Measurements from ENCODE around the gene MPIG6B.

MPIG6B gene

DNA sequence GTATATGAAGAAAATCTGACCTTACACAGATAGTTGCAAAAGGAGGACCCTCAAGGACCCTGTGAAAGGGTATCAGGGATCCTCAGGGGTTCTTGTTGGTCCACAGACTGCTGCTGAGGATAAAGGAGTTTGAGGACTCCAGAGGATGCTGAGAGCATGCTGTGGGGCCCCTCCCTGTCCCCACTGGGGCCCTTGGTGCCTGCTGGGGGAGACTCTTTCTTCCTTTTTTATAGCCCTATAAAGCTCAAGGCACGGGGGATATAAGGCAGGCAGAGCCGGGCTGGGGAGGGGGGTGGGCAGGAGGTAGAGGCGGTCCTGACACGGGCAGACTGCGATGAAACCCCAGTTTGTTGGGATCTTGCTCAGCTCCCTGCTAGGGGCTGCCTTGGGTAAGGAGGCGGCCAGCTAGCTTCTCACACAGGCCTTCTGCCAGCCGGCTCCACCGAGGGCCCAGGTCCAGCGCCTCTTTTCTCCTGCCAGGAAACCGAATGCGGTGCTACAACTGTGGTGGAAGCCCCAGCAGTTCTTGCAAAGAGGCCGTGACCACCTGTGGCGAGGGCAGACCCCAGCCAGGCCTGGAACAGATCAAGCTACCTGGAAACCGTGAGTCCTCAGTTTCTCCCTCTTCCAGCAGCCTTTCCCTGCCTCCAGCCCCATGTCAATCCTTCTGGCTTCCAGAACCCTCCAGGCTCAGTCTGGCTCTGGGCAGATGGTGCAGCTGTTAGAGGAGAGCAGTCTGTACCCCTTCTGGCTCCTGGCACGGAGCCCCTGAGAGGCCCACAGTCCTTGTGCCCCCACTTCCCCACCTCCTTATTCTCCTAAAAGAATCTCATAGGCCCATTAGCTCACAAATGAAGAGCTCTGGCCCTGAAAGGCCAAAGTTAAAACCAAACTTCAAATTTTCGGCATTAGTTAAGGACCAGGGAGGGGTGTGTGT, 7.9 kb upstream of the MPIG6B start, which contains the start of gene LY6G6D:
Gene LY6G6D, plus strand, starts transcription at position 327 of the 937 bp plus-strand sequence. Its CDS starts 8 bp downstream, at position 335.
- no peak for DNase-seq (ENCODE audit: low read depth)
- TF ChIP-seq, protein P1, sequence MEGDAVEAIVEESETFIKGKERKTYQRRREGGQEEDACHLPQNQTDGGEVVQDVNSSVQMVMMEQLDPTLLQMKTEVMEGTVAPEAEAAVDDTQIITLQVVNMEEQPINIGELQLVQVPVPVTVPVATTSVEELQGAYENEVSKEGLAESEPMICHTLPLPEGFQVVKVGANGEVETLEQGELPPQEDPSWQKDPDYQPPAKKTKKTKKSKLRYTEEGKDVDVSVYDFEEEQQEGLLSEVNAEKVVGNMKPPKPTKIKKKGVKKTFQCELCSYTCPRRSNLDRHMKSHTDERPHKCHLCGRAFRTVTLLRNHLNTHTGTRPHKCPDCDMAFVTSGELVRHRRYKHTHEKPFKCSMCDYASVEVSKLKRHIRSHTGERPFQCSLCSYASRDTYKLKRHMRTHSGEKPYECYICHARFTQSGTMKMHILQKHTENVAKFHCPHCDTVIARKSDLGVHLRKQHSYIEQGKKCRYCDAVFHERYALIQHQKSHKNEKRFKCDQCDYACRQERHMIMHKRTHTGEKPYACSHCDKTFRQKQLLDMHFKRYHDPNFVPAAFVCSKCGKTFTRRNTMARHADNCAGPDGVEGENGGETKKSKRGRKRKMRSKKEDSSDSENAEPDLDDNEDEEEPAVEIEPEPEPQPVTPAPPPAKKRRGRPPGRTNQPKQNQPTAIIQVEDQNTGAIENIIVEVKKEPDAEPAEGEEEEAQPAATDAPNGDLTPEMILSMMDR (conservative IDR thresholded peaks at IDR 0.05; ENCODE audit: low read depth, low read length): no peak
- H3K4me3 ChIP-seq (ENCODE audit: low read depth, low read length): no peak within 1 kb of the TSS

DNA sequence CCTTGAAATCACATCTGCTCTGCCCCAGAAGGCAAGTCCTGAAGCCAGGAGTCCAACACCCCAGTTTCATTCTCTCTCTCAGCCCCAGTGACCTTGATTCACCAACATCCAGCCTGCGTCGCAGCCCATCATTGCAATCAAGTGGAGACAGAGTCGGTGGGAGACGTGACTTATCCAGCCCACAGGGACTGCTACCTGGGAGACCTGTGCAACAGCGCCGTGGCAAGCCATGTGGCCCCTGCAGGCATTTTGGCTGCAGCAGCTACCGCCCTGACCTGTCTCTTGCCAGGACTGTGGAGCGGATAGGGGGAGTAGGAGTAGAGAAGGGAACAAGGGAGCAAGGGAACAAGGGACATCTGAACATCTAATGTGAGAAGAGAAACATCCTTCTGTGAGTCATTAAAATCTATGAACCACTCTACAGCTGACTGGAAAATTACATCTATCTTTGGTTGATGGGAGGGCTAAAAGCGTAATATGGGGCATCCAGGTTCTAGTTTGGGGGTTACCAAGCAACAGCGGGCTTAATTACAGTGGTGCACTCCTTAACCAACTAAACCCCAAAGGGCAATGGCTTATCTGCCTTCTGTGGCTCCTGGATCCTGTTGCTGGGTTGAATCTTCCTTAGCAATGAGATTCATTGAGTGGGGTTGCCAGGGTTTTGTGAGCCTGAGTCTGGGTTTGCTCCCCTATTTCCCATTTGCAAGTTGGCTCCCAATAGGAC, 5.5 kb upstream of the MPIG6B start:
- H3K4me3 ChIP-seq (ENCODE audit: low read depth, low read length): no peak overlapping the region
- TF ChIP-seq, protein P1 (conservative IDR thresholded peaks at IDR 0.05; ENCODE audit: low read depth, low read length): no peak
- DNase-seq (ENCODE audit: low read depth): no peak

DNA sequence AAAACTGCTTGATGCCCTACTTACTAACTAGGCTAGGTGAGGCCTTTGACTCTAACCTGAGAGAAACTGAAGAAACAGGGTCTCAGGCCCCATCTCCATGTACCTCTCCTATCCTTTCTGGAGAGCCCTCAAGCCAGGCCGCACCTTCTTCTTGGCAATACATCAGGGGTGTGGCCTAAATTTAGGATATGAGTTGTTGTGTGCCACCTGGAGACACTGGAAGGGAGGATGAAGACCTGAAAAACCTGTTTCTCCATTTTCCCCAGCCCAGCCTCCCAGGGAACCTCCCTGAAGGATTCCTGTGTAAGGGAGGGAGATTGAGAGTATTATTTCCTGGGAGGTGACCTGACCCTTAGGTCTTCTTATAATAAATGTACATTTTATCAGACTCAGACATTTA, 4.9 kb upstream of the MPIG6B start:
- TF ChIP-seq, protein P1 (conservative IDR thresholded peaks at IDR 0.05; ENCODE audit: low read depth, low read length): no peak
- H3K4me3 ChIP-seq (ENCODE audit: low read depth, low read length): no peak overlapping the region
- DNase-seq (ENCODE audit: low read depth): no peak

DNA sequence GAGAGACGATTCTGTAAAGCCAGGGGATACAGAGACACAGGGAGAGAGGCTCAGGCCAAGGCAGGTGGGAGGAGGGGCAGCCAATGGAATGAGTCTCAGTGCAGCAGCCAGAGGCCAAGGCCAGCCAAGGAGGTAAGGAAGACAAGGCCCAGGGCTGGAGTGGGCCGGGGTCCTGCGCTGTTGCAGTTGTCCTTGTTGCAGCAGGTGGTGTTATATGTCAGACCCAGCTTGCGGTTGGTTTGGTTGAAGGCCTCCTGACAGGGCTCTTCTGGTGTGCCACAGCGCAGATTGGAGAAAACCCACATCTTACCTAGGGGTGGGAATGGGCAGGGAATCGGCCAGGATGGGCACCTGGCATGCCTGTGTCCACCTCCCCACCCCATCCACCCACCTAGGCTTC, 4.2 kb upstream of the MPIG6B start:
- no peak overlapping the region for H3K4me3 ChIP-seq (ENCODE audit: low read depth, low read length)
- DNase-seq (ENCODE audit: low read depth): no peak
- TF ChIP-seq, protein P1 (conservative IDR thresholded peaks at IDR 0.05; ENCODE audit: low read depth, low read length): no peak

DNA sequence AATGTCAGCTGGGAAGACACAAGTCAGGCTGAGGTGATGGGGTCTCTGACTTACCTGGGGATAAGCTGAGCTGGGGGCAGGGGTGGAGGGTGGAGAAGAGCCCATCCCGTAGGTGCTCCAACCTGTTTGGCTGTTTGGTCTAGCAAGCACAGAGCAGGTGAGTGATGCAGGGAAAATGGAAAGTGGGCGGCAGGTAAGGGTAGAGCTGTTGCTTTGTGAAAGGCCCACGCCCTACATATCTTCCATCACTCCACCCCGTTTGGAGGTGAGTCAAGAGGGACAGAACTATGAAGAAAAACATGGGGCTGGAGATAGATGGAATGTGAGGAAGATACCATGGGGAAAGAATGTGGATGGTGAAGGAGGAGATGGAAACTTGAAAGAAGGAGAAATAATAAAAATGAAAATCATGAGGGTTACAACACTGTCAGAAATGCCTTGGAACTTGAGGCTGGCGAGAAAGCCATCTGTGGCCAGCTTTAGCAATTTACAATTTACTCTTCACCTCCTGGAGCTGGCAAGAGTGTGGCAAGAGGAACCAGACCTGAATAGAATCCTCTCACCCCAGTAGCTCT, 2.9 kb upstream of the MPIG6B start:
- TF ChIP-seq, protein P1 (conservative IDR thresholded peaks at IDR 0.05; ENCODE audit: low read depth, low read length): no peak
- no peak for DNase-seq (ENCODE audit: low read depth)
- no peak overlapping the region for H3K4me3 ChIP-seq (ENCODE audit: low read depth, low read length)

DNA sequence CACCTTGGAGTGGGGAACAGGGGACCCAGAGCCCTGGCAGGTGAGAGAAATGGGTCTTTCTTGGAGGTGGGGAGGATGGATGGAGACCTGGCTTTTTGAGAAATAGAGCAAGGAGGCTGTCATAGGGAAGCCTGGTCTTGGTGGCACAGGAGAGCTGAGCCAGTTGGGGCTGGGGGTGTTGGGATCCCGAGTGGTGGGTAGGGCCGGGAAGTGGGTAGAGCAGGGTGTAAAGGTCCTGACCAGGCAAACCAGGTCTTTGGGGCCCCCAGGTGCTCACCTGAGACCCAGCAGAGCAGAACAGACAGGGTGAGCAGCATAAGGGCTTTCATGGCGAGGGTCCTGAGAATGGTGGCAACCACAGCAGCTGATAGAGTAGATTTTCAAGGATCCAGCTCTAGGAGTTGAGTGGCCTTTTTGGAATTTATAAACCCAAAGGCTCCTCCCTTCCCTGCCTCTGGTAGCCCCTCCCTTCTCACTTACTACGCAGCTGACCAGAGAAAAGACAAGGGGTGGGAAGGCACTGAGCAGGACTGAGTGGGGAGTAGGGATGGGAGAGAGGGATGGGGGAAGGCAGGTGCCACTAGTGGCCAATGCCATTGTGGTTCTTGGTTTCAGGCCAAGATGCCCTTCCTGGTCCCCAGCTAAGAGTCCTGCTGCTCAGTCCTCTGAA, 1.7 kb upstream of the MPIG6B start, which contains the start of gene LY6G6C:
Gene LY6G6C, minus strand, starts transcription at position 396 of the 670 bp plus-strand sequence. Its CDS starts 67 bp downstream, at position 329.
- no peak for DNase-seq (ENCODE audit: low read depth)
- TF ChIP-seq, protein P1 (conservative IDR thresholded peaks at IDR 0.05; ENCODE audit: low read depth, low read length): no peak
- no peak within 1 kb of the TSS for H3K4me3 ChIP-seq (ENCODE audit: low read depth, low read length)
